HCT116 (cell line): ENCODE results near the gene CTCFL. TPM values are rescaled to one million over a fixed set of nuclear protein-coding genes. Genes with fewer than 3 reads are reported as not detected.

Experiments
- ATAC-seq: fragments of 200-7000 bp; cut with Tn5 transposase; 2 replicates; pipeline ENCODE4 v1.9.1; 2020; ENCODE audit warnings: mild to moderate bottlenecking, moderate library complexity
- BruUV-seq: library from RNA; stranded (reverse); fragments of 400-500 nt; replicated peaks from 2 replicates; lab custom pipeline; 2021; lab: Mats Ljungman, UMichigan
- CTCF ChIA-PET: fragments of 300-600 bp; sonication (Branson Sonifier 250); formaldehyde crosslinking; loops from one replicate; lab custom pipeline; 2021; ENCODE audit warnings: antibody characterized with exemption; lab: Charles Lee
- POLR2A ChIA-PET: fragments of 300-600, 350-600 bp; sonication (Branson Sonifier 250); formaldehyde crosslinking; loops from one replicate; lab custom pipeline; 2021; ENCODE audit warnings: antibody characterized with exemption; lab: Charles Lee
- RAD21 ChIA-PET, 2 experiments: fragments of 300-600 bp; sonication (Branson Sonifier 250); formaldehyde crosslinking; loops; one replicate each; lab custom pipeline; 2023; ENCODE audit warnings: low total read pairs in 2 of 2; ENCODE audit not compliant: uncharacterized antibody in 2 of 2, unreplicated experiment in 2 of 2, low non-redundant PET in 1 of 2; lab: Charles Lee
- DNase-seq: peaks from one replicate; pipeline ENCODE4 v3.0.0-alpha.2; 2010; ENCODE audit warnings: low read depth, low spot score
- H2AFZ ChIP-seq: fragments of 200-600 bp; shearing (Covaris generic), sonication (generic); 2 replicates; pipeline ENCODE4 v1.6.1; 2017; ENCODE audit warnings: low read depth, mixed run types, mixed read lengths, antibody characterized with exemption, low read length; ENCODE audit not compliant: poor library complexity, severe bottlenecking
- H3K27ac ChIP-seq: 2 replicates; pipeline ENCODE4 v1.5.1; 2012; ENCODE audit warnings: low read depth, low read length
- H3K27me3 ChIP-seq: fragments of 200-600 bp; sonication (generic); 2 replicates; pipeline ENCODE4 v1.6.1; 2016; ENCODE audit warnings: mixed run types, low read length, mixed read lengths; ENCODE audit not compliant: insufficient read depth
- H3K36me3 ChIP-seq, 2 experiments: fragments of 200-500 bp in 1 of 2; fragments of 200-600 bp in 1 of 2; sonication (Bioruptor generic) in 1 of 2; sonication (generic) in 1 of 2; 2 replicates each; pipeline versions ENCODE4 v1.5.1 to v1.6.1; 2014 to 2016; ENCODE audit warnings: low read length in 2 of 2, inconsistent platforms in 1 of 2, mixed read lengths in 1 of 2, mixed run types in 1 of 2; ENCODE audit not compliant: insufficient read depth in 2 of 2, control insufficient read depth in 1 of 2
- H3K4me1 ChIP-seq, 2 experiments: fragments of 200-600 bp in 1 of 2; sonication (generic) in 1 of 2; 2 replicates each; pipeline versions ENCODE4 v1.5.1 to v1.6.1; 2012 to 2017; ENCODE audit warnings: low read length in 2 of 2, inconsistent platforms in 1 of 2, mild to moderate bottlenecking in 1 of 2, mixed read lengths in 1 of 2, mixed run types in 1 of 2, moderate library complexity in 1 of 2; ENCODE audit not compliant: insufficient read depth in 2 of 2, control insufficient read depth in 1 of 2
- H3K4me2 ChIP-seq: fragments of 200-600 bp; sonication (generic); 2 replicates; pipeline ENCODE4 v1.6.1; 2017; ENCODE audit warnings: mixed run types, low read length, mixed read lengths
- H3K4me3 ChIP-seq, 2 experiments: fragments of 200-600 bp in 1 of 2; sonication (generic) in 1 of 2; replicated peaks in 1 of 2; 2 replicates each; pipeline ENCODE4 v1.5.1; 2011 to 2016; ENCODE audit warnings: low read length in 2 of 2, control low read depth in 1 of 2, low read depth in 1 of 2, mild to moderate bottlenecking in 1 of 2, mixed read lengths in 1 of 2, mixed run types in 1 of 2
- H3K79me2 ChIP-seq: fragments of 200-600 bp; sonication (generic); 2 replicates; pipeline ENCODE4 v1.6.1; 2017; ENCODE audit warnings: mild to moderate bottlenecking, mixed run types, low read length, moderate library complexity, mixed read lengths; ENCODE audit not compliant: insufficient read depth
- H3K9ac ChIP-seq: fragments of 200-600 bp; sonication (generic); 2 replicates; pipeline ENCODE4 v1.6.1; 2016; ENCODE audit warnings: low read length, mixed read lengths
- H3K9me2 ChIP-seq: fragments of 200-600 bp; sonication (generic), shearing (Covaris generic); 2 replicates; pipeline ENCODE4 v1.6.1; 2017; ENCODE audit warnings: mixed run types, mild to moderate bottlenecking, moderate library complexity; ENCODE audit not compliant: insufficient read depth
- H3K9me3 ChIP-seq, 2 experiments: fragments of 200-500 bp in 1 of 2; fragments of 200-600 bp in 1 of 2; sonication (Bioruptor generic) in 1 of 2; sonication (generic) in 1 of 2; 2 replicates each; pipeline ENCODE4 v1.6.1; 2014 to 2017; ENCODE audit warnings: low read length in 2 of 2, mixed read lengths in 2 of 2, inconsistent platforms in 1 of 2, low read depth in 1 of 2, mild to moderate bottlenecking in 1 of 2, mixed run types in 1 of 2, moderate library complexity in 1 of 2; ENCODE audit not compliant: control insufficient read depth in 1 of 2, insufficient read depth in 1 of 2
- H4K20me1 ChIP-seq: fragments of 200-600 bp; sonication (generic), shearing (Covaris generic); 2 replicates; pipeline ENCODE4 v1.6.1; 2017; ENCODE audit warnings: mixed run types, mild to moderate bottlenecking, moderate library complexity; ENCODE audit not compliant: insufficient read depth
- EGR1 ChIP-seq: IDR thresholded peaks from 2 replicates; pipeline ENCODE4 v1.6.1; 2012; ENCODE audit warnings: low read depth
- ELF1 ChIP-seq: IDR thresholded peaks from 2 replicates; pipeline ENCODE4 v1.6.1; 2012; ENCODE audit warnings: low read depth, borderline replicate concordance
- EZH2 ChIP-seq: fragments of 200-600 bp; sonication (generic); IDR thresholded peaks from 2 replicates; pipeline ENCODE4 v1.6.1; 2017; ENCODE audit warnings: antibody characterized with exemption, mixed run types
- EZH2phosphoT487 ChIP-seq: fragments of 200-600 bp; IDR thresholded peaks from 2 replicates; pipeline ENCODE4 v1.6.1; 2018; ENCODE audit warnings: antibody characterized with exemption, borderline replicate concordance
- FOSL1 ChIP-seq: IDR thresholded peaks from 2 replicates; pipeline ENCODE4 v1.6.1; 2012; ENCODE audit warnings: low read depth
- JUND ChIP-seq: IDR thresholded peaks from 2 replicates; pipeline ENCODE4 v1.6.1; 2012
- POLR2AphosphoS5 ChIP-seq: IDR thresholded peaks from 2 replicates; pipeline ENCODE4 v1.6.1; 2011; ENCODE audit warnings: mild to moderate bottlenecking, low read depth, low read length, moderate library complexity
- RAD21 ChIP-seq: IDR thresholded peaks from 2 replicates; pipeline ENCODE4 v1.6.1; 2012; ENCODE audit warnings: low read depth, mild to moderate bottlenecking
- REST ChIP-seq: IDR thresholded peaks from 2 replicates; pipeline ENCODE4 v1.6.1; 2012; ENCODE audit warnings: low read depth
- SIN3A ChIP-seq: IDR thresholded peaks from 2 replicates; pipeline ENCODE4 v1.6.1; 2012; ENCODE audit warnings: low read depth
- SRF ChIP-seq: IDR thresholded peaks from 2 replicates; pipeline ENCODE4 v1.6.1; 2012; ENCODE audit warnings: low read depth
- ZBTB33 ChIP-seq: IDR thresholded peaks from 2 replicates; pipeline ENCODE4 v1.6.1; 2011; ENCODE audit warnings: mild to moderate bottlenecking, low read length, moderate library complexity; ENCODE audit not compliant: insufficient replicate concordance; ENCODE audit errors: extremely low read depth
- intact Hi-C: fragments of 100-400 bp; cut with micrococcal nuclease; formaldehyde crosslinking; loops from 2 replicates; pipeline ENCODE4 v1.10.0; 2022
- total RNA-seq: library from RNA; stranded (reverse); gene quantifications from one replicate; pipeline ENCODE4 v1.2.1, GENCODE V29; 2021; ENCODE audit not compliant: unreplicated experiment

Gene CTCFL
- total RNA-seq, 1 experiment from 2014 or later = 0.34 TPM

GRCh38 chr20:57566803-57567459 is 42.0 kb upstream of the CTCFL start:
- CTCF ChIA-PET = interaction anchor here (1.6 kb wide), 1 partner anchor 58 kb away, joined by 3 read pairs; no protein-coding TSS in a partner anchor
- Histone ChIP-seq H3K36me3 (no peaks in the 10 kb centered on the region), H3K4me3 (no peak overlapping the region), H3K27me3 (peaks cover 33% of the 10 kb centered on the region), H3K4me1 (no peaks in the 10 kb centered on the region), H3K9ac (no peak overlapping the region), H3K27ac (no peak overlapping the region), H3K9me3 (no peaks in the 10 kb centered on the region), H3K9me2 (no peaks in the 10 kb centered on the region), H3K79me2 (no peaks in the 10 kb centered on the region), H3K4me2 (no peak overlapping the region), H4K20me1 (no peaks in the 10 kb centered on the region), H2AFZ (no peak overlapping the region)
- POLR2A ChIA-PET = no interaction called here
- DNase-seq = no peak
- ATAC-seq = no peak
- RAD21 ChIA-PET = no interaction called here
- intact Hi-C loops = no loop called here
- BruUV-seq = no TSS peak
- TF ChIP-seq EGR1 = no peak
- TF ChIP-seq ELF1 = no peak
- no peak for TF ChIP-seq EZH2
- TF ChIP-seq ZBTB33 = no peak
- no peak for TF ChIP-seq SIN3A
- no peak for TF ChIP-seq REST
- no peak for TF ChIP-seq RAD21
- no peak for TF ChIP-seq JUND
- TF ChIP-seq POLR2AphosphoS5 = no peak
- TF ChIP-seq EZH2phosphoT487 = no peak
- no peak for TF ChIP-seq SRF
- no peak for TF ChIP-seq FOSL1
